NCI-H1417 treated with DMSO at 0.1 percent for 48 hours (cell line): Measurements from ENCODE around the gene SGCD.

Experiments used
- DNase-seq: peaks from one replicate; lab custom pipeline; 2025; lab: John Stamatoyannopoulos, UW

The SGCD gene

DNA sequence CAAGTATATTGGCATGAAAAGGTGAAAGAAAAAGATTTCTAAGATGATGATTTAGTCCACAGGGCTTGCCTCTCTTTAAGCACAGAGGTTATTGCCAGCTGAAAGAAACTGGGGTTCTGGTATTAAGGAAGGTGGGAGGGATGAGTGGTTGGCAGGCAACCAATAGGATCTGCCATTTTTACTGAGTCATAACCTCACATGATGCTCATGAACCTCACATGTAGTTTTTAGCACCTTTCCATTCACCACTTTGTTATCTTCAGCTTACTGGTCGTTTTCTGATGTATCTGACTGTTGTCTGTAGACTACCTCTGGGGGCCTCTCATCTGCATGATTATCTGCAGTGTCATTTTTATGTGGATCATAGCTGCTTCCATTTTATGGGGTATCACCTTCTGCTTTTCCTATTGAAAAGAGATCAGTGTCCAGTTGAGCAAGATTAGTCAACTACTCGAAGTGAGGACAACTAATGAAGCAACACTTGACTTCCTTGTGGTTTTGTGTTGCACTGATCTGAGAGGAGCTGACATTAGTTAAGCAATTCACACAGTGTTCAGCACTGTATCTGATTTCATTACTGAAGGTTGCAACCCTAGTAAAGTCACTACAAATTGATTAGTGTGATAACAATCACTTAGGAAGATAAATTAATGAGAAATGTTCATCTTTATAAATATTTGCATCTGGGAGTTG, 186.3 kb downstream of the SGCD start:
- DNase-seq: no peak

DNA sequence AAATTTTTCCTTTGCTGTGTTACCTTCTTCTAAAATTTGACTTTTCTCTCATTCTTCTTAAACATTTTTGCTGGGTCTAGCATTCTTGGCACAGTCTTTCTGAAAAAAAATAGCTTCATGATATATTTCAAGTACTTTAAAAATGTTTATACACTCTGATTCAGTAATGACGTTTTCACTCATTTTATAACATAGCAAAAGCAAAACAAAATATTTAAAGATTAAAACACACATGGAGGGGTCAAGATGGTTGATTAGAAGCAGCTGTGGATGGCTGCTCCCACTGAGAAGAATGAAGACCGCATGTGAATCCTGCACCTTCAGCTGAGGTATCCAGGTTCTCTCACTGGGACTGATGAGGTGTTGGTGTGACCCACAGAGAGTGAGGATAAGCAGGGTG, 188.2 kb downstream of the SGCD start:
- DNase-seq: no peak

DNA sequence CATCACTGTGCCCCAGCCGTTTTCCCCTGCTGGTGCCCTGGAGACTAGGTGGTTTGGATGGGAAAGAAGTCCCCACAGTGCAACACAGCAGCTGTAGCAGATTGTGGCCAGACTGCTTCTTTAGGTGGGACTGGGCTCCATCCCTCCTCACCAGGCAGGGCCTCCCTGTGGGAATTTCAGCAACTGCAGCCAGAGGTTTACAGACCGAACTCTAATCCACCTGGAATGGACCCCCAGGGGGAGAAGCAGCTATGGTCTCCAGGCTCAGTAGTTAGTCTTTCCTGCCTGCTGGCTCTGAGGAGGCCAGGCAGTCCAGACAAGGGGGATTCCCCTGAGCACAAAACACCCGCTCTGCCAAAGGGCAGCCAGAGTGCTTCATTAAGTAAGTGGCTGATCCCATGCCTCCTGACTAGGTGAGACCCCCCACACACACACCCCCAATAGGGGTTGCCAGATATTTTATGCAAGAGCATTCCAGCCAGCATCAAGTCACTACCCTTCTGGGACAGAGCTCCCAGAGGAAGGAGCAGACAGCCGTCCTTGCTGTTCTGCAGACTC, 188.9 kb downstream of the SGCD start:
- DNase-seq: no peak

DNA sequence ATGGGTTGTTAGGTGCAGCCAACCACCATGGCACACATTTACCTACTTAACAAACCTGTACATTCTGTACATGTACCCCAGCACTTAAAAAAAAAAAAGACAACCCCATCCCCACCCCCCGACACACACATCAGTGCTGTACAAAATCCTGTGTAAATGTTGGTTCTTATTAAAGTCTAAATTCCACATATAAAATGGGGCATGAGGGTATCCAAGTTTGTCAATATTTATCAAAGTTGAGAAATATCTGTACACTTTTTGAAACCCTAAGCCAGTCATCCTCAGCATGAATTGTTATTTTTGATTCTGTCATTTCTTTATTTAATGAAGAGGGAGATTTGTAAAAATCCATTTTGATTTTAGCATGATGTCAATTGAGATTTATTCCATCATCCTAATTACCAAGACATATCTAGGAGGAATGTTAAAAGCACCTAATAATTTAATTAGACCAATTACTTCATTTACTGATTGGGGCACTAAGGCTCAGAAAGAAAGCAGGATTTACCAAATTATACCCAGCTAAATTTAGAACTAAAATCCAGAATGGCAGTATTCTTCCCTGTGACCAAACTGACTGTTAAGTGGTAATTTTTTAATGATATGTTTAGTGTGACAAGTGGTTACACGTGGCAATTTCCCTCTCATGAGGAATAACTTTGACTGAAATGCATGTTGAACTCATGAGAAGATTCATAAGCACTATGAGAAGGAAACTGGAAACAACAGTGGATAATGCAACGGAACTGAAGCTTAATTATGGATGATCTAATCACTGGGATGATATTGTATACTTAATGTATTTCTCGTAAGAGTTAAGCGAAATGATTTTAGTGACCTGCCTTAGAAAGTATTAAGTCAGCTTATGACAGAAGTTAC, 195.9 kb downstream of the SGCD start:
- no peak for DNase-seq

DNA sequence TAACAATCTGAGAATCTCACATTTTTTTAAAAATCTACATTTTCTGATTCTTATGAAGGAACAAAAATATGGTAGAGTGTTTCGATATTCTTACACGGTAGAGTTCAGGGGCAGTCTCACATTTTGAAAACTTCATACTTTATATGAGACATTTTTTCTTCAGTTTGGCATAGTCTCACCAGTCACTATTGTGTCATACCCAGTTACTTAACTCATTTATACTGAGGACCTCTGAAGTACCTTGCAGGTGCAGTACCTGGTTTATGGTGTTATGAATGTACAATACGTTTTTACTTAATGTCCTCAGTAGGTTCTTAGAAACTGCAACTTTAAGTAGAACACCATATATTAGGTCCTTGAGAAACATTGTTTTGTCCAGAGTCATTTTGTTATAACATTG, 196.6 kb downstream of the SGCD start:
- DNase-seq: no peak

DNA sequence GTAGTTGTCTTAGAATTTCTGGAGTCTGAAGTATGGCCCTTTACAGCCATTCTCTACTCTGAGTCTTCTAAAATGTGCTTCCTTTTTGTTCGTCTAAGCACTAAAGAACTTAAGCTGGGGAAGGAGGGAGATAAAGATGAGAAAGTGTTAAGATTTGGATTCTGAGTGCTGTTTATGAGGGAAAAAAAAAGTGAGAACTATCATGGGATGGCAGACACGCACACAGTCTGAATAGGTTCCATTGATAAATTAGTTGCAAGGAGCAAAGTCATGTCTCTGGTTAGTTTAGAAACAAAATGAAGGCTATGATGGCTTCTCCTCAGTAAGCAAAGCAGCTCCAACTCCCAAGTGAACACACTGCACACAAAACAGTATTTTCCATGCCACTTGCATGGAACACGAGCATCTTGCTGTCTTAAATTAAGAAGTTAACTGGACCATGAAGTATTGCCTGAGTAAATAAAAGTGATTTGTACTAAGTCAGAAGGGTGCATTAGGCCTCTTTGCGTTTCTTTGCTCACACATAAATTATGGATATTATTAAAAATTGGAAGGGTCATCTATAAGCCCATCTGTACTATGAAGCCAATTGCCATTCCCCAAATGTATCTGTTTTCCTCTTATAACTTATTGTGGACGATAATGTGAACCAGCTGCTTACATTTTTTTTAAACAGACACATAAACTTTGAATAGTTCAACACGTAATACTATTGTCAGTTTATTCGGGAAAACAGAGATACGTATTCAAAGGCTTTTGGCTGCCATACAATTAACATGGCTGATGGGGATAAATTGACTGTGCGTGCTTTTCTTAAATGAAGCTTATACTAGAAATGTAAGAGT, 199.3 kb downstream of the SGCD start:
- DNase-seq: no peak

DNA sequence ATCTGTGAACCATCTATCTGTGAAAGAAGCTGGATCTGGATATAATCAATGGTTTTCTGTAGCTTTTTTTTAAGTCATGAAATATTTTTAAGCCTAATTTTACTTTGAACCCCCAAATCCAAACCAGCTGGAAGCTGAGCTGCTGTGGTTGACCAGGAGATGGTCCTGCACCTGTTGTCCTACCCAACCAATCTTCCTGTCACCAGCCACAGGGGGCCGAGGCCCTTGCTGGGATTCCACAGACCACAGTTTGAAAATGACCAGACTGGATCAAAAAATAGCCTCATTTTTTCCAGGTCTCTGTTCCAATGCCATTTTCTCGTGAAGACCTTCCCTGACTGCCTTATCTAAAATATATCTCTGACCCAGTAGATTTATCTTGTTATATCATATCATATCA, 200.6 kb downstream of the SGCD start:
- DNase-seq: no peak

DNA sequence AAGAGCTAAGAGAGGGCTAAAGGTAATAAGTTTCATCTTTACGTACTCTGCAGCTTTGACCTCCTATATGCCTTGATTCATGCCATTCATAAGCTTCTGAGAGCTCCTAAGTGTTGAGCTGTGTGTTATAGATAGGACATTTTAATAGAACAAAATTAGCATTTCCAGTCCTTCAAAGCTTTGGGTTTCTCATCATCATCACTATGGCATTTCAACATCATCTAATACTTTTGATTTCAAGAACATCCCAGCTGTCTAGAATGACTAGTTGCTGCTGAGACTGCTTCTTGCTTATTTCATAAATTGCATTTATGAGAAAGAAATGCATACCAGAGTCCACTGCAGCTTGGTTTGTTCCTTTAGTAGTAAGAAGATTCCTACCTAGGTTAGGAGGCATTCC, 201.7 kb downstream of the SGCD start:
- no peak for DNase-seq

DNA sequence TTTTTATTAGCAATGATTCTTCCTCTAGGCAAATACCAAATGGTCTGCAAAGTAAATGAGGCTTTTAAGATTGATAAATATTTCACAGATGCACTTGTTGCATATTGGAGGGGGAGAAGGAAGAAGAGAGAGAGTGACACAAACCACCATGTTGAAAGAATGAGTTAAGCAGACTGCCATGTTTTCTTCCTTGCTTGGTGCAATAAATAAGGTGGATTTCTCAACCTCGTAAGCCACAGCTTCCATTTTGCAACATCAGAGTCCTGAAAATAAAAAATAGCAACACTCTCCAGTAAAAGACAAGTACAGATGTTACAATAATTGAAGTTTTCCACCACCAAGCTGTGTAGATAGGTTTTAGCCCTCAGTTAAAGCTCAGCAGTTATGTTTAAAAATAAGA, 202.9 kb downstream of the SGCD start:
- DNase-seq: no peak

DNA sequence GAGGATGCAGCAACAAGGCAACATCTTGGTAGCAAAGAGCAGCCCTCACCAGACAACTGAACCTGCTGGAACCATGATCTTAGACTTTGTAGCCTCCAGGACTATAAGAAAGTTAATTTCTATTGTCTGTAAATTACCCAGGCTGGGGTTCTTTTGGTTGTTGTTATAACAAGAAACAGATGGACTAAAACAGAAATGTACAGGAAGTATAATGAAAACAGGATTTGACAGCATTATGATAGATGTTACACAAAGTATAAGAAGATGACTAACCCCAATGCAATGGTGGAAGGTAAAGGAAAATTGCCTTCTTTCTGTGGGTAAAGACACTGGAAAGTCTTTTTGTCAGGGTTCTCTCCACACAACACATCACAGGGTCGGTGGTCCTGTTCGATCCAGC, 204.2 kb downstream of the SGCD start:
- no peak for DNase-seq

DNA sequence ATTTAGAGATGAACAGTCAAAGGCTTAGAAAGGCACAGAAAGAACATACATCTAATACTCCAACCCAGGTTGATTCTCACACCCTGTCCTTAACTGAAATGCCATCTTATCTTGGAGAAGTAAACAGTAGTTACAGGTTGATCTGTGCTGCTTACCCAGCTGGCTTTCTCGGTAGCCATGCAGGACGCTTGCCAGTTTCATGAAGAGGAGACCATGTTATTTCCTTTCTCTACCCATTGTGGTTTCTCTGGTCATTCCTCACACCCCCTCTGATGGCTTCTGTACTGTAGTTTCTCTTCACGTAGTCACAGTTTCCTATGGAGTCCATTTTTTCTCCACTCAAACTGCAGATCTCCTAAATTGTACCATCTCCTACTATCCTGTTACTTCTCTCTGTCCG, 206.0 kb downstream of the SGCD start:
- no peak for DNase-seq

DNA sequence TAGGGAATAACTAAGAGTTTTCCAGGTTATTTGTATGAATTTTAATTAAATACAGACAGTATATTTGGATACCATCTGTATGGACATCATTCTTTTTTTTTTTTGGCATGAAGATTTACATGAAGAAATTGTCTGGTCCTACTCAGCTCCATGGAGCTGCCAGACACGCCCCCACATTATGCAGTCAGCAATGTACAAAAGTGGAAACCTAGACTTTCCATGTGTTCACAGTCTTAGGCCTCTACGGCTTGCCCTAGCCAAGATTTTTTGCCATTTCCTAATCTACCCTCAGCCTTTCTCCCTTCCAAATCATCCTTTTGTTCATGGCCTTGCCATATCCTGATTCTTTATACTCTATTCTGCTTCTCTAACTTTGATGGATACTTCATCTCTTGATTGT, 207.1 kb downstream of the SGCD start:
- DNase-seq: no peak

DNA sequence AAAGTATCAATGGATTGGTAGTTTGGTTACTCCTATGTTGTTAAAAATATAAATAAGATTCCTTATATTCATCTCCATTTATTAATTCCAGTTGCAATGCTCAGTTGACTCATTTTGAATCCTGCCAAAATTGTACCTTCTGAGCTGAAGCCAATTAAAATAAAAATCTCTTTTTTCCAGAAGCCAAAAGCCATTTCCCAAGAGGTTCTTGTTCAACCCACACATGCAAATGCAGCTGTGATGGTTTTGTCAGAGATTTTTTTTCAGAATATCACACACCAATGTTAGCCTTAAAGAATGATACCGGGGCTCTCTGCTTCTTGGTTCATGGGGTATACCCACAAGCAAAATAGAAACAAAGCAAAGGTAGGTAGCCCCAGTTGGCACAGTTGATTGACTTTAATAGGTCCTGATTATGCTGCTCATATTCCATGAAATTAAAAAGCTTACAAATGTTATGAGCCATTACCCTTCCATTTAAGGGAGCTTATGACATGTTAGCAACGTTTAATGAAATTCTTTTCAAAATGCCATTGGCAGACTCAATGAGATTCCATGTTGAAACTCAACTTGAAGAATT, 208.0 kb downstream of the SGCD start:
- DNase-seq: no peak

DNA sequence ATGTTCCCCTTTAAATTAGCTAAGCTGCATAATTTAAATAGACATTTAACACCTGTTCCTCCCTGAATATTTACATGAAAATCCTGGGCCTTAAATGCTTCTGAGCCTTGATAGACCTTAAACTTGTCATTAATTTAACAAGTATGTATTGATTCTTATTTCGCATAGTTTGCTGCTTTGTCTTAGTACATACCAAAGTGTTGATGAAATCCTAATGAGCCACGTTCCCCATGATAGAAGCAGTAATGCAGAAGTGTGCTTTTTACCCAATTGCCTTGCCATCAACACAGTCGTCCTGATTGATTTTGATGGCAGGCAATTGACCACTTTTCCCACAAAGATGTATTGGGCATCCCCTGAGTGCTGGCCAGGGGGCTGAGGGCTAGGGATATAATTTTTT, 213.5 kb downstream of the SGCD start:
- DNase-seq: no peak

DNA sequence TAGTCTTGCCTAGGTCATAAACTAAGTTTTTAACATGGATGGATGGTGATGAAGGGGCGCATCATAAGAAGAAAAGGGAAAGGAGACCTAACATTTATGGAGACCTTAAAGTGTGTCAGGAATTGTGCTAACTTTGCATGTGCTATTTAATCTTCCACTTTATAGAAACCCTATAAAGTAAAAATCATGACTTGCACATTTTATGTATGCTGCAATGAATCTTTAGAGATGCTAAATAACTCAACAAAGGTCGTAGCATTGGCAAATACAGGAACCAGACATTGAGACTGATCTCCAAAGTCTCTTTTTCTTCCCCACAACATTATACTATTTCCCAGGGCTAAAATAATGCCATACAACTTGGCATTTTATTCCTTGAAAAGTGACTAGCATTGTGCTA, 214.6 kb downstream of the SGCD start:
- DNase-seq: no peak

DNA sequence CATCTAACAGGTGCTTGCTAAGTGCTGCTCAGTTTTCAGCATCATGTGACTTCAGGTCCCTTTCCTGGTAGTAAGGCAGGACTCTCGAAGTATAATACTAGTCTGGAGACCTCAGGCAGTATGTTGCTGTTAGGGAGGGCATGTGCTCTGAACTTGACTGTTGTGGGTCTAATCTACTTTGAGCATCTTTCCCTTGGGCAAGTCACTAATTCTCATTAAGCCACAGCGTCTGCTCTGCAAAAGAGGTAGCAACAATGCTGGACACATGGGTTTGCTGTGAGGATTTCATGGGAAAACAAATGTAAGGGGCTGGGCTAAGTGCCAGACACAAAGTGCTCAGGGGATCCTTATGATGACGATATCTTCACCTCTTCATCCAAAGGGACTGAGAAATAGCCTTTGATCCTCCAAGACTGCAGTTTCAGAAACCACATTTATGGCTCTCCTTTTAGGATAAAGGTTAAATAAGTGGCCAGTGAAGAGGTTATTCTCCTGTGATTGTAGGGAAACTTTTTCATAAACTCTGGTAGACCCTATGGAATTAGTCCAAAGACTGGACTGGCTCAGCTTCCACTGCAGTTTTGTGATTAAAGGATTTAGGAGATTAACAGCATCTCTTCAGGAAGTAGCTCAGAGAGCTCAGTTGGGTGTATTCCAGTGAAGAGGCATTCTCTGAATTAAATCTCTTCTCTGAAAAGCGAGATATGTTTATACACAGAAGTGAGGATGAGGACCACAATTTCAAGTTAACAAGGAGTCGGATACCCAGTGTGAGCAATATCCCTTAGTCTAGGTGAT, 216.6 kb downstream of the SGCD start:
- no peak for DNase-seq

DNA sequence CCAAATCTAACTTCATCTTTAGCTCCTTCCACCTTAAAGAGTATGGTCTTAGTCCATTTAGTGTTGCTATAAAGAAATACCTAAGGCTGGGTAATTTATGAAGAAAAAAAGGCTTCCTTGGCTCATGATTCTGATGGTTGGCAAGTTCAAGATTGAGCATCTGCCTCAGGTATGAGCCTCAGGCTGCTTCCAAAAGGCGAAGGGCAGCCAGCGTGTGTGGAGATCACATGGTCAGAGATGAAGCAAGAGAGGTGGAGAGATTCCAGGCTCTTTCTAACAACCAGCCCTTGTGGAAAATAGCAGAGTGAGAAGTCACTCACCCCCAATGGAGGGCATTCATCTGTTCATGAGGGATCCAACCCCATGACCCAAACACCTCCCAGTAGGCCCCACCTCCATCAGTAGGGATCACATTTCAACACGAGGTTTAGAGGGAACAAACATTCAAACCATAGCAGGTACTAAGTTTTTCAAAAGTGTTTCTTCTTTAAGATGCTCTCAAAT, 225.9 kb downstream of the SGCD start:
- DNase-seq: no peak

DNA sequence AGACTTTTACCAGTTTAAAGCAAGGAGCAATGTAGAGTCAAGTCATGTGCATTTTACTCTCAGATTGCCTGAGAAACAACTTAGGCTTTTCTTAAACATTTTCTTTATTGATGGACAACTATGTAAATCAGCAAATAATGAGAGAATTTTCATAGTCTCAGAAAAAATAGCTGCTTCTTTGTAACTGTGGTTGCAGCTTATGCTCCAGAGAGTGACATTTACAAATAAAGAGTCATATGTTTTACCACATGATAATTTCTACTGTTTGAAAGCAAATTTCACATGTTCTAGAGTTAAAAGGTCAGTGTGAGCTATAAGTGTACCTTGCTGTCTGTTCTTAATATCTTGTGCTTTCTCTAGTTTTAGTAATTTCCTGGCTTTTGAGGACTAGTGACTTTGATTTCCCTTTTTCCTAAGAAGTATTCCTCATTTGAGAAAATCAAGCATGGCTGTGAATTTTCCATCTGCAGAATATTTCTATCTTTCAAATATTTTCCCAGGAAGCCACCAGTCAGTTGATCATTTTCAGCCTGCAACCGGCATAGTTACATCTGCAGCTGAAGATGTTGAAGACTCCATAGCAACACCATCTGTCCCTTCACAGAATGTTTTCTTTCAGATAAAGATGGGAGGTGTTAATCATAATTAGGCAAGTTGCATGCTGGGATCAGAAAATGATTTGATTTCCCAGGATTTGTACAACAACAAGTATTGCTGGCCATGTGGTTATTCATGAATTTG, 229.9 kb downstream of the SGCD start:
- DNase-seq: no peak

DNA sequence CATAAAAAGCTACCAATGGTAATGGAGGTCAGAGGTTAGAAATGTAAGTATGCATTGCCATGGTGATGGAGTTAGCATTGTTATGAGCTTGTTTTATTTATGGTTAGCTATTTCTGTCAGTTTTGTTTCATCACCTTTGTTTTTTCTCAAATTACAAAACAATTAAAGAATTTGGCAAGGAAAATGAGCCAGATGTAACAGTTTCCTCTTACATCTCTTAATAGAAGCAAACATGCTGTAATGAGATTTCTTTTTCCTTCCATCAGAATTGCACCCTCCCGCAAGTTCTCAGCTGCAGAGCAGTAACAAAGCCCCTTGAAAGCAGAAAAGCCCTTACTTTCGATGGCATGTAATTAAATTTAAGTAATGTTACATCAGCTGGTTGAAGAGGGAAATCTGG, 233.0 kb downstream of the SGCD start:
- DNase-seq: no peak

DNA sequence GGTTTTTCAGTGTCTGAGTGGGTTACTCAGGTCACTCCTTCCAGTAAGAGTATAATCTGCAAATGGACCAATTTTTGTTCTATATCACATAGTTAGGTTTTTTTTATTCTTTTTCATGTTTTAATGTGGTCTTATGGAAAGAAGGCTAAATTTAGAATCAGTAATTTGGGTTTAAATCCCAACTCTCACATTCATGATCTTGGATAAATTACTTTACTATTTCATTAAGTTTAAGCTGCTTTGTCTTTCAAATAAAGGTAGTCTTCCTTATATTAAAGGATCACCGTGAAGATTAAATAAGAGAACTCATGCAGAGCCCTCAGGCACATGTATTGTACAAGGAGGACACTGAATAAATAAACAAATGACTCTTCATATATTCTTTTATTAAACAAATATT, 234.7 kb downstream of the SGCD start:
- DNase-seq: no peak
